ENCODE measurements around the gene DGKG. TPM values are rescaled to one million over a fixed set of nuclear protein-coding genes. Genes with fewer than 3 reads are reported as not detected.

DGKG gene
- total RNA-seq, 1 experiment from 2014 or later: 45.2 TPM

- Histone ChIP-seq H3K27ac (ENCODE audit: low read depth, low read length, poor library complexity, severe bottlenecking) (no peak overlapping the region), H3K27me3 (replicated peaks; ENCODE audit: insufficient read depth, low read depth, low read length, poor library complexity) (no peaks in the 10 kb centered on the region), H3K36me3 (ENCODE audit: insufficient read depth, low read length, poor library complexity, severe bottlenecking) (no peaks in the 10 kb centered on the region), H3K4me1 (ENCODE audit: insufficient read depth, low read length, poor library complexity, severe bottlenecking) (peaks cover 30% of the 10 kb centered on the region), H3K9me3 (ENCODE audit: low read depth, low read length, poor library complexity, severe bottlenecking) (no peaks in the 10 kb centered on the region), H3K4me3 (ENCODE audit: low read depth, low read length, poor library complexity, severe bottlenecking) (no peak overlapping the region)
- BruUV-seq (replicated peaks): no TSS peak
- intact Hi-C loops (cut with micrococcal nuclease; ENCODE audit: unreplicated experiment): no loop called here
- CTCF ChIA-PET: no interaction called here
- no peak for TF ChIP-seq EZH2 (IDR thresholded peaks at IDR 0.05; ENCODE audit: borderline replicate concordance, low read depth, low read length, poor library complexity, severe bottlenecking)
- TF ChIP-seq CTCF (conservative IDR thresholded peaks at IDR 0.05; ENCODE audit: low read depth, low read length): no peak
- POLR2A ChIA-PET (ENCODE audit: low non-redundant PET): no interaction called here
- DNase-seq (ENCODE audit: low spot score): peak; percentile 52
These were observed 110.0 kb downstream of the DGKG start for GRCh38 chr3:186251948-186252619.

- peak overlapping the region; percentile 84 for H3K27ac ChIP-seq (ENCODE audit: low read depth, low read length, poor library complexity, severe bottlenecking)
- no peaks in the 10 kb centered on the region for H3K9me3 ChIP-seq (ENCODE audit: low read depth, low read length, poor library complexity, severe bottlenecking)
- no peak for TF ChIP-seq CTCF (conservative IDR thresholded peaks at IDR 0.05; ENCODE audit: low read depth, low read length)
- TF ChIP-seq EZH2 (IDR thresholded peaks at IDR 0.05; ENCODE audit: borderline replicate concordance, low read depth, low read length, poor library complexity, severe bottlenecking): no peak
- H3K4me1 ChIP-seq (ENCODE audit: insufficient read depth, low read length, poor library complexity, severe bottlenecking): peaks cover 42% of the 10 kb centered on the region
- no peaks in the 10 kb centered on the region for H3K27me3 ChIP-seq (replicated peaks; ENCODE audit: insufficient read depth, low read depth, low read length, poor library complexity)
- intact Hi-C loops (cut with micrococcal nuclease; ENCODE audit: unreplicated experiment): no loop called here
- no peak for DNase-seq (ENCODE audit: low spot score)
- no peaks in the 10 kb centered on the region for H3K36me3 ChIP-seq (ENCODE audit: insufficient read depth, low read length, poor library complexity, severe bottlenecking)
- CTCF ChIA-PET: interaction anchor here (1.1 kb wide), 2 partner anchors 13 to 292 kb away, joined by 3 read pairs; no protein-coding TSS in a partner anchor
- BruUV-seq (replicated peaks): no TSS peak
- no peak overlapping the region for H3K4me3 ChIP-seq (ENCODE audit: low read depth, low read length, poor library complexity, severe bottlenecking)
- POLR2A ChIA-PET (ENCODE audit: low non-redundant PET): interaction anchor here (0.6 kb wide), 1 partner anchor 262 kb away, joined by 3 read pairs; no protein-coding TSS in a partner anchor
These were observed 113.2 kb downstream of the DGKG start for GRCh38 chr3:186248850-186249249.

- ChIA-PET POLR2A (ENCODE audit: low non-redundant PET) (interaction anchor here (0.6 kb wide), 1 partner anchor 261 kb away, joined by 3 read pairs; no protein-coding TSS in a partner anchor), CTCF (interaction anchor here (0.6 to 1.1 kb wide), 3 partner anchors 13 to 292 kb away, joined by 3 to 4 read pairs (median 3); no protein-coding TSS in a partner anchor)
- intact Hi-C loops (cut with micrococcal nuclease; ENCODE audit: unreplicated experiment): no loop called here
- peak; percentile 85 for DNase-seq (ENCODE audit: low spot score)
- TSS peak; percentile 90 for BruUV-seq (replicated peaks)
- Histone ChIP-seq H3K4me1 (ENCODE audit: insufficient read depth, low read length, poor library complexity, severe bottlenecking) (peaks cover 44% of the 10 kb centered on the region), H3K9me3 (ENCODE audit: low read depth, low read length, poor library complexity, severe bottlenecking) (no peaks in the 10 kb centered on the region), H3K27ac (ENCODE audit: low read depth, low read length, poor library complexity, severe bottlenecking) (peak overlapping the region; percentile 84), H3K27me3 (replicated peaks; ENCODE audit: insufficient read depth, low read depth, low read length, poor library complexity) (no peaks in the 10 kb centered on the region), H3K36me3 (ENCODE audit: insufficient read depth, low read length, poor library complexity, severe bottlenecking) (no peaks in the 10 kb centered on the region), H3K4me3 (ENCODE audit: low read depth, low read length, poor library complexity, severe bottlenecking) (no peak overlapping the region)
- TF ChIP-seq EZH2 (IDR thresholded peaks at IDR 0.05; ENCODE audit: borderline replicate concordance, low read depth, low read length, poor library complexity, severe bottlenecking) (no peak), CTCF (conservative IDR thresholded peaks at IDR 0.05; ENCODE audit: low read depth, low read length) (no peak)
These were observed 113.9 kb downstream of the DGKG start for GRCh38 chr3:186247821-186248814.

Measured in A673 (cell line).